Fibroblast of lung (primary cell): ENCODE results near the gene POPDC2. TPM values are rescaled to one million over a fixed set of nuclear protein-coding genes. Genes with fewer than 3 reads are reported as not detected.

Experiments
- DNase-seq, 2 donors: peaks; one replicate each; pipeline versions ENCODE4 v3.0.0 to v3.0.0-alpha.2; 2010; ENCODE audit warnings: low read depth in 2 of 2
- H2AFZ ChIP-seq: 2 replicates; pipeline ENCODE4 v1.5.1; 2012; ENCODE audit warnings: low read length, control low read depth, inconsistent platforms
- H3K27ac ChIP-seq: 2 replicates; pipeline ENCODE4 v1.5.1; 2011; ENCODE audit warnings: low read length, control low read depth; ENCODE audit not compliant: insufficient read depth
- H3K27me3 ChIP-seq: 2 replicates; pipeline ENCODE4 v1.5.1; 2011; ENCODE audit warnings: mild to moderate bottlenecking, low read length; ENCODE audit not compliant: control insufficient read depth, insufficient read depth
- H3K36me3 ChIP-seq: 2 replicates; pipeline ENCODE4 v1.5.1; 2011; ENCODE audit warnings: low read length; ENCODE audit not compliant: control insufficient read depth, insufficient read depth
- H3K4me1 ChIP-seq: 2 replicates; pipeline ENCODE4 v1.5.1; 2011; ENCODE audit warnings: low read length; ENCODE audit not compliant: control insufficient read depth, insufficient read depth; ENCODE audit errors: extremely low read depth
- H3K4me2 ChIP-seq: 2 replicates; pipeline ENCODE4 v1.5.1; 2011; ENCODE audit warnings: low read length, control low read depth; ENCODE audit not compliant: insufficient read depth; ENCODE audit errors: extremely low read depth
- H3K4me3 ChIP-seq, 4 experiments: fragments of 200-600 bp in 1 of 4; sonication (generic) in 1 of 4; replicated peaks in 1 of 4; 2 replicates each; pipeline ENCODE4 v1.5.1; 2011 to 2016; ENCODE audit warnings: low read length in 4 of 4, low read depth in 3 of 4, mild to moderate bottlenecking in 3 of 4, control low read depth in 2 of 4, inconsistent platforms in 1 of 4, mixed read lengths in 1 of 4; ENCODE audit not compliant: insufficient read depth in 1 of 4; ENCODE audit errors: control extremely low read depth in 1 of 4
- H3K79me2 ChIP-seq: 2 replicates; pipeline ENCODE4 v1.5.1; 2012; ENCODE audit warnings: mild to moderate bottlenecking, low read length, inconsistent platforms; ENCODE audit not compliant: control insufficient read depth, insufficient read depth
- H3K9ac ChIP-seq: 2 replicates; pipeline ENCODE4 v1.5.1; 2011; ENCODE audit warnings: mild to moderate bottlenecking, low read length, control low read depth; ENCODE audit not compliant: insufficient read depth
- H3K9me3 ChIP-seq: 2 replicates; pipeline ENCODE4 v1.5.1; 2012; ENCODE audit warnings: low read depth, low read length; ENCODE audit not compliant: control insufficient read depth, insufficient read depth
- H4K20me1 ChIP-seq: 2 replicates; pipeline ENCODE4 v1.5.1; 2011; ENCODE audit warnings: low read length; ENCODE audit not compliant: control insufficient read depth, insufficient read depth; ENCODE audit errors: extremely low read depth
- CTCF ChIP-seq, 2 donors: IDR thresholded peaks in 1 of 2; conservative IDR thresholded peaks in 1 of 2; 1 replicate in 1 of 2; 2 replicates in 1 of 2; pipeline ENCODE4 v1.5.1; 2011 to 2012; ENCODE audit warnings: low read length in 2 of 2, control low read depth in 1 of 2, inconsistent platforms in 1 of 2, low read depth in 1 of 2, mild to moderate bottlenecking in 1 of 2
- EZH2 ChIP-seq: IDR thresholded peaks from 2 replicates; pipeline ENCODE4 v1.5.1; 2012; ENCODE audit warnings: low read length, control low read depth, mild to moderate bottlenecking; ENCODE audit errors: missing control alignments
- polyA plus RNA-seq, 2 donors: library from polyadenylated mRNA; depleted of rRNA in 1 of 2; stranded (reverse) in 1 of 2; unstranded in 1 of 2; fragments of >200 nt; gene quantifications; 2 replicates each; pipeline ENCODE4 v1.2.1, GENCODE V29; 2011 to 2012; ENCODE audit warnings: missing spikeins in 1 of 2
- total RNA-seq: library from RNA; depleted of rRNA; stranded (reverse); fragments of >200 nt; gene quantifications from 2 replicates; pipeline ENCODE4 v1.2.1, GENCODE V29; 2014

POPDC2 gene
- total and polyA plus RNA-seq, 2 donors (not counting 1 experiment from before 2014, with no cell fraction given): 0.17 to 0.26 TPM

- no peak overlapping the region for H3K27ac ChIP-seq
- no peak overlapping the region for H3K4me2 ChIP-seq
- H3K9me3 ChIP-seq: no peaks in the 10 kb centered on the region
- H3K27me3 ChIP-seq: peaks cover 4% of the 10 kb centered on the region
- H3K36me3 ChIP-seq: no peaks in the 10 kb centered on the region
- H3K79me2 ChIP-seq: no peaks in the 10 kb centered on the region
- no peak overlapping the region for H3K4me3 ChIP-seq
- no peaks in the 10 kb centered on the region for H3K4me1 ChIP-seq
- no peak for TF ChIP-seq CTCF (conservative IDR thresholded peaks at IDR 0.05 in 1 of 2, IDR thresholded peaks at IDR 0.05 in 1 of 2; ENCODE audit: low read depth in 1 of 2, low read length in 2 of 2)
- TF ChIP-seq EZH2: no peak
- H2AFZ ChIP-seq: no peak overlapping the region
- H4K20me1 ChIP-seq: no peaks in the 10 kb centered on the region
- no peak for DNase-seq
- no peak overlapping the region for H3K9ac ChIP-seq
Observed at GRCh38 chr3:119616056-119616455, 44.3 kb downstream of the POPDC2 start.

GRCh38 chr3:119613872-119614271 lies 46.5 kb downstream of the POPDC2 start:
- Histone ChIP-seq H3K4me3 (no peak overlapping the region), H3K9me3 (no peaks in the 10 kb centered on the region), H3K4me1 (no peaks in the 10 kb centered on the region), H2AFZ (no peak overlapping the region), H3K27me3 (no peaks in the 10 kb centered on the region), H3K27ac (no peak overlapping the region), H3K79me2 (no peaks in the 10 kb centered on the region), H3K4me2 (no peak overlapping the region), H3K9ac (no peak overlapping the region), H3K36me3 (no peaks in the 10 kb centered on the region), H4K20me1 (no peaks in the 10 kb centered on the region)
- TF ChIP-seq CTCF (conservative IDR thresholded peaks at IDR 0.05 in 1 of 2, IDR thresholded peaks at IDR 0.05 in 1 of 2; ENCODE audit: low read depth in 1 of 2, low read length in 2 of 2) (no peak), EZH2 (no peak)
- DNase-seq: no peak

GRCh38 chr3:119613201-119613600 lies 47.2 kb downstream of the POPDC2 start:
- Histone ChIP-seq H3K4me2 (no peak overlapping the region), H3K27me3 (no peaks in the 10 kb centered on the region), H2AFZ (no peak overlapping the region), H3K9me3 (no peaks in the 10 kb centered on the region), H3K36me3 (no peaks in the 10 kb centered on the region), H3K4me3 (no peak overlapping the region), H3K27ac (no peak overlapping the region), H4K20me1 (no peaks in the 10 kb centered on the region), H3K4me1 (no peaks in the 10 kb centered on the region), H3K9ac (no peak overlapping the region), H3K79me2 (no peaks in the 10 kb centered on the region)
- no peak for DNase-seq
- no peak for TF ChIP-seq CTCF (conservative IDR thresholded peaks at IDR 0.05 in 1 of 2, IDR thresholded peaks at IDR 0.05 in 1 of 2; ENCODE audit: low read depth in 1 of 2, low read length in 2 of 2)
- no peak for TF ChIP-seq EZH2
